Left lung (tissue), 10 donors: ENCODE results near the gene CCNG2. TPM values are rescaled to one million over a fixed set of nuclear protein-coding genes. Genes with fewer than 3 reads are reported as not detected.
A peak's percentile ranks its signal among the peaks of the same experiment; 100 is the strongest.

Source experiments
- ATAC-seq: fragments of 200-7000 bp; cut with Tn5 transposase; one replicate; pipeline ENCODE4 v1.9.1; 2020; ENCODE audit warnings: moderate library complexity
- DNase-seq, 4 donors: peaks; one replicate each; pipeline ENCODE4 v3.0.0-alpha.2; 2013 to 2020
- H3K27ac ChIP-seq, 2 donors: fragments of 200-600 bp; sonication (generic) in 1 of 2; one replicate each; pipeline versions ENCODE4 v1.5.0 to v1.8.0; 2020 to 2021
- H3K27me3 ChIP-seq, 2 donors: fragments of 200-600 bp; sonication (generic) in 1 of 2; one replicate each; pipeline versions ENCODE4 v1.5.0 to v1.8.0; 2020 to 2021
- H3K36me3 ChIP-seq, 2 donors: fragments of 200-600 bp; sonication (generic) in 1 of 2; one replicate each; pipeline versions ENCODE4 v1.5.0 to v1.8.0; 2020 to 2021
- H3K4me1 ChIP-seq, 2 donors: fragments of 200-600 bp; one replicate each; pipeline ENCODE4 v1.8.0; 2021
- H3K4me3 ChIP-seq, 2 donors: fragments of 200-600 bp; sonication (generic) in 1 of 2; one replicate each; pipeline versions ENCODE4 v1.5.0 to v1.8.0; 2020 to 2021; ENCODE audit warnings: mild to moderate bottlenecking in 1 of 2
- H3K9me3 ChIP-seq, 2 donors: fragments of 200-600 bp; sonication (generic) in 1 of 2; one replicate each; pipeline versions ENCODE4 v1.5.0 to v1.8.0; 2020 to 2021
- CTCF ChIP-seq, 2 donors: fragments of 200-600 bp; sonication (generic) in 1 of 2; IDR thresholded peaks; one replicate each; pipeline versions ENCODE4 v1.5.0 to v1.8.0; 2021; ENCODE audit warnings: antibody characterized with exemption in 2 of 2
- intact Hi-C, 2 donors: fragments of 100-400 bp; cut with DNase I; formaldehyde crosslinking; loops; one replicate each; pipeline versions ENCODE4 v1.11.2 to v1.14.2; 2022
- polyA plus RNA-seq, 6 donors: library from polyadenylated mRNA; unstranded; fragments of 120-200 nt; gene quantifications; one replicate each; pipeline ENCODE4 v1.2.1, GENCODE V29; 2013; ENCODE audit not compliant: insufficient read length in 6 of 6
- total RNA-seq, 2 donors: library from RNA; stranded (reverse); fragmentation: NEBNext Ultra II Directional; extraction: Animal tissue kit (Norgen Biotek cat#: 25700); gene quantifications; one replicate each; pipeline ENCODE4 v1.2.1, GENCODE V29; 2021
- donor health status: DM: no; HTN: yes; CAD: no.
- donor health status: DM: no; HTN: no; CAD: no.

Gene CCNG2
- total and polyA plus RNA-seq, 8 donors = 31.6 to 136 (median 106) TPM

GRCh38 chr4:77203380-77204197 lies 46.6 kb downstream of the CCNG2 start:
- H3K9me3 ChIP-seq = no peaks in the 10 kb centered on the region
- intact Hi-C loops = loop anchor here in 1 of 2 donors (10.0 kb wide), 1 partner anchor 109 kb away; no protein-coding TSS in a partner anchor

GRCh38 chr4:77204621-77205020 lies 47.6 kb downstream of the CCNG2 start:
- no peaks in the 10 kb centered on the region for H3K27me3 ChIP-seq
- TF ChIP-seq CTCF (IDR thresholded peaks at IDR 0.05) = no peak
- no peak overlapping the region for H3K27ac ChIP-seq
- intact Hi-C loops = loop anchor here in 1 of 2 donors (10.0 kb wide), 1 partner anchor 110 kb away; no protein-coding TSS in a partner anchor
- no peaks in the 10 kb centered on the region for H3K9me3 ChIP-seq
- DNase-seq (no peak), ATAC-seq (no peak)
- peaks cover 0 to 4% of the 10 kb centered on the region in 2 donors for H3K4me1 ChIP-seq
- H3K36me3 ChIP-seq = no peaks in the 10 kb centered on the region
- H3K4me3 ChIP-seq = no peak overlapping the region

More at GRCh38 chr4:77203380-77204197, 46.6 kb downstream of the CCNG2 start:
- H3K4me3 ChIP-seq = no peak overlapping the region
- ATAC-seq (peak; percentile 87), DNase-seq (peak in 3 of 4 donors; percentile 35 to 84 (median 72))
- H3K36me3 ChIP-seq = no peaks in the 10 kb centered on the region
- peak; percentile 71 for TF ChIP-seq CTCF (IDR thresholded peaks at IDR 0.05)
- H3K27me3 ChIP-seq = no peaks in the 10 kb centered on the region
- peaks cover 0 to 4% of the 10 kb centered on the region in 2 donors for H3K4me1 ChIP-seq
- H3K27ac ChIP-seq = peak overlapping the region in 1 of 2 donors; percentile 2

GRCh38 chr4:77209012-77209411 lies 52.0 kb downstream of the CCNG2 start:
- TF ChIP-seq CTCF (IDR thresholded peaks at IDR 0.05) = no peak
- DNase-seq = no peak
- no peaks in the 10 kb centered on the region for H3K36me3 ChIP-seq
- no peaks in the 10 kb centered on the region for H3K9me3 ChIP-seq
- no peaks in the 10 kb centered on the region for H3K4me1 ChIP-seq
- H3K27me3 ChIP-seq = no peaks in the 10 kb centered on the region
- intact Hi-C loops = loop anchor here in 1 of 2 donors (10.0 kb wide), 1 partner anchor 114 kb away; no protein-coding TSS in a partner anchor
- H3K4me3 ChIP-seq = no peak overlapping the region
- peak; percentile 87 for ATAC-seq
- no peak overlapping the region for H3K27ac ChIP-seq

GRCh38 chr4:77209936-77210335 lies 52.9 kb downstream of the CCNG2 start:
- no peaks in the 10 kb centered on the region for H3K27me3 ChIP-seq
- no peaks in the 10 kb centered on the region for H3K36me3 ChIP-seq
- H3K4me3 ChIP-seq = no peak overlapping the region
- no peaks in the 10 kb centered on the region for H3K4me1 ChIP-seq
- H3K27ac ChIP-seq = no peak overlapping the region
- intact Hi-C loops = loop anchor here in 1 of 2 donors (10.0 kb wide), 1 partner anchor 115 kb away; no protein-coding TSS in a partner anchor
- H3K9me3 ChIP-seq = no peaks in the 10 kb centered on the region
- no peak for ATAC-seq
- DNase-seq = no peak
- TF ChIP-seq CTCF (IDR thresholded peaks at IDR 0.05) = no peak

GRCh38 chr4:77215107-77215506 lies 58.1 kb downstream of the CCNG2 start:
- intact Hi-C loops = no loop called here
- Histone ChIP-seq H3K36me3 (no peaks in the 10 kb centered on the region), H3K9me3 (no peaks in the 10 kb centered on the region), H3K27me3 (no peaks in the 10 kb centered on the region), H3K4me3 (no peak overlapping the region), H3K27ac (no peak overlapping the region), H3K4me1 (no peaks in the 10 kb centered on the region)
- DNase-seq (no peak), ATAC-seq (peak; percentile 26)
- no peak for TF ChIP-seq CTCF (IDR thresholded peaks at IDR 0.05)
